Measurements from ENCODE around the gene CACNA2D3.

CACNA2D3 gene

GRCh38 chr3:54344601-54345231 is 222.4 kb downstream of the CACNA2D3 start:
- TF ChIP-seq POLR2AphosphoS5 (IDR thresholded peaks at IDR 0.05; ENCODE audit: low read depth, low read length) (no peak), SIN3A (IDR thresholded peaks at IDR 0.05; ENCODE audit: borderline replicate concordance, insufficient read depth, low read length) (no peak), TAF1 (IDR thresholded peaks at IDR 0.05; ENCODE audit: borderline replicate concordance, insufficient read depth, low read length) (no peak), REST (IDR thresholded peaks at IDR 0.05; ENCODE audit: insufficient read depth in 1 of 2, low read depth in 2 of 2, low read length in 2 of 2) (no peak), FOXP2 (optimal IDR thresholded peaks at IDR 0.05; ENCODE audit: borderline replicate concordance, extremely low read depth, extremely low read length, insufficient read depth) (no peak)

GRCh38 chr3:54345847-54346375 is 223.6 kb downstream of the CACNA2D3 start:
- TF ChIP-seq REST (IDR thresholded peaks at IDR 0.05; ENCODE audit: insufficient read depth in 1 of 2, low read depth in 2 of 2, low read length in 2 of 2) (no peak), TAF1 (IDR thresholded peaks at IDR 0.05; ENCODE audit: borderline replicate concordance, insufficient read depth, low read length) (no peak), SIN3A (IDR thresholded peaks at IDR 0.05; ENCODE audit: borderline replicate concordance, insufficient read depth, low read length) (no peak), POLR2AphosphoS5 (IDR thresholded peaks at IDR 0.05; ENCODE audit: low read depth, low read length) (no peak), FOXP2 (optimal IDR thresholded peaks at IDR 0.05; ENCODE audit: borderline replicate concordance, extremely low read depth, extremely low read length, insufficient read depth) (no peak)

- TF ChIP-seq POLR2AphosphoS5 (IDR thresholded peaks at IDR 0.05; ENCODE audit: low read depth, low read length) (no peak), FOXP2 (optimal IDR thresholded peaks at IDR 0.05; ENCODE audit: borderline replicate concordance, extremely low read depth, extremely low read length, insufficient read depth) (no peak), REST (IDR thresholded peaks at IDR 0.05; ENCODE audit: insufficient read depth in 1 of 2, low read depth in 2 of 2, low read length in 2 of 2) (no peak), SIN3A (IDR thresholded peaks at IDR 0.05; ENCODE audit: borderline replicate concordance, insufficient read depth, low read length) (no peak), TAF1 (IDR thresholded peaks at IDR 0.05; ENCODE audit: borderline replicate concordance, insufficient read depth, low read length) (no peak)
These were observed 224.7 kb downstream of the CACNA2D3 start for GRCh38 chr3:54347060-54347459.

- TF ChIP-seq SIN3A (IDR thresholded peaks at IDR 0.05; ENCODE audit: borderline replicate concordance, insufficient read depth, low read length) (no peak), POLR2AphosphoS5 (IDR thresholded peaks at IDR 0.05; ENCODE audit: low read depth, low read length) (no peak), FOXP2 (optimal IDR thresholded peaks at IDR 0.05; ENCODE audit: borderline replicate concordance, extremely low read depth, extremely low read length, insufficient read depth) (no peak), REST (IDR thresholded peaks at IDR 0.05; ENCODE audit: insufficient read depth in 1 of 2, low read depth in 2 of 2, low read length in 2 of 2) (no peak), TAF1 (IDR thresholded peaks at IDR 0.05; ENCODE audit: borderline replicate concordance, insufficient read depth, low read length) (no peak)
These were observed 225.6 kb downstream of the CACNA2D3 start for GRCh38 chr3:54347933-54348332.
